ENCODE measurements around the gene STAC2.

DNA sequence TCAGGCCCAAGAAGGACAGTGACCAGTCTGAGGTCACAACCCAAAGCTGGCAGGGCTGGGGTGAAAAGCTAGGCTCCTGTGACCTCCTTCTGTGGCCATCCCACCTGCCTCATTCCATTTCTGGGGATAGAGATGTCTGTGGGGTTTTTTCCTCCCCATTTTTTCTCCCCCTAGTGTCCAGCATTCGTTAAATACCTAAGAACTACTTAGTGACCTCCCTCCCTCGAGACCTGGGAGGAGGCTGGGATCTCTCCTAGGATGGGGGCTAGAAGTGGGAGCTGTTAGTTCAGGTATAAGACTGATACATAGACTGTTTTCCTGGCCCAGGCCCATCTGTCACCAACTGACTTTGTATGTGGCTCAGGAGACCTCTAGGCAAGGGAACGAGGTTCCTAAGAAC lies 20.5 kb upstream of the STAC2 start:
- TF ChIP-seq, protein P1, sequence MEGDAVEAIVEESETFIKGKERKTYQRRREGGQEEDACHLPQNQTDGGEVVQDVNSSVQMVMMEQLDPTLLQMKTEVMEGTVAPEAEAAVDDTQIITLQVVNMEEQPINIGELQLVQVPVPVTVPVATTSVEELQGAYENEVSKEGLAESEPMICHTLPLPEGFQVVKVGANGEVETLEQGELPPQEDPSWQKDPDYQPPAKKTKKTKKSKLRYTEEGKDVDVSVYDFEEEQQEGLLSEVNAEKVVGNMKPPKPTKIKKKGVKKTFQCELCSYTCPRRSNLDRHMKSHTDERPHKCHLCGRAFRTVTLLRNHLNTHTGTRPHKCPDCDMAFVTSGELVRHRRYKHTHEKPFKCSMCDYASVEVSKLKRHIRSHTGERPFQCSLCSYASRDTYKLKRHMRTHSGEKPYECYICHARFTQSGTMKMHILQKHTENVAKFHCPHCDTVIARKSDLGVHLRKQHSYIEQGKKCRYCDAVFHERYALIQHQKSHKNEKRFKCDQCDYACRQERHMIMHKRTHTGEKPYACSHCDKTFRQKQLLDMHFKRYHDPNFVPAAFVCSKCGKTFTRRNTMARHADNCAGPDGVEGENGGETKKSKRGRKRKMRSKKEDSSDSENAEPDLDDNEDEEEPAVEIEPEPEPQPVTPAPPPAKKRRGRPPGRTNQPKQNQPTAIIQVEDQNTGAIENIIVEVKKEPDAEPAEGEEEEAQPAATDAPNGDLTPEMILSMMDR (IDR thresholded peaks at IDR 0.05), result no peak
- no peak for TF ChIP-seq POLR2AphosphoS5 (IDR thresholded peaks at IDR 0.05; ENCODE audit: low read depth, low read length)
